Cerebellar cortex (tissue), 1 donor: Measurements from ENCODE around the gene TMEM121B.

ENCODE experiments used
- DNase-seq: peaks from one replicate; pipeline ENCODE4 v3.0.0-alpha.2; 2015; ENCODE audit warnings: low spot score

Gene TMEM121B

DNA sequence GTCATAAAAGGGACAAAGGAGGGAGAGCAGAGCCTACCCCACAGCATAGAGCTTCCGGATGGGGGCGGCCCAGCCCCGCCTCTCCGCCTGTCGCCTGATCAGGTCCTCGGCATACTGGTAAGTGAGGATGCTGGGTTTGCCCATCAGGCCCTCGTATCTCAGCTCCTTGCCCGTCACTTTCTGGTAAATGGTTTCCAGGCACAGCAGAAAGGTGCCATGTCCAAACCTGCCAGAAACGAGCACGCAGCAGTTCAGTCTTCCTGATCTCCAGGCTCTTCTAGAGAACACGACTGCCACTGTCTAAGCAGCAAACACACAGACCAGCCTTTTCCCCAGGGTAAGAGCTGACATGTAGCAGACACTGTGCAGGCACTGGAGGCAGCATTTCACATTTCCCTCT is 17.4 kb upstream of the TMEM121B start:
- DNase-seq = no peak

GRCh38 chr22:17137861-17138425 is 16.8 kb upstream of the TMEM121B start:
- no peak for DNase-seq

DNA sequence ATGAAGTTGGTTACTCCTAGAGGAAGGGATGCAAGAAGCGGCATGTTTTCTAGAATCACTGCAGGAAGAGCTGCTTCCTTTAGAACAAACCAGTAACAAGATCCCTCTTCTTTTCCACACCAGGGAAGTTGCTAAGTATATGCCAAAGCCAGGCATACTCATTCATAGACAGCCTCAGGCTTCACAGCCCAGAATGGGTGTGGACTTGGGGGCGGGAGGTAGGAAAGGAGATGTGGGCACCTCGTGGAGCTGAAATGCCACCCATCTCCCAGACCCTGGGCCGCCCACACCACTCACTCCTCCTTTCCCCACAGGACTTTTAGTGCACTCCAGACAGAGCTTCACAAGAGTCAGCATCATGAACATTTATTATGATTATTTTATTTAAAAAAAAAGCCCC is 16.0 kb upstream of the TMEM121B start:
- no peak for DNase-seq

- DNase-seq = no peak
Observed at GRCh38 chr22:17135153-17135760, 14.1 kb upstream of the TMEM121B start.

GRCh38 chr22:17133137-17133536 is 12.0 kb upstream of the TMEM121B start:
- DNase-seq = no peak

DNA sequence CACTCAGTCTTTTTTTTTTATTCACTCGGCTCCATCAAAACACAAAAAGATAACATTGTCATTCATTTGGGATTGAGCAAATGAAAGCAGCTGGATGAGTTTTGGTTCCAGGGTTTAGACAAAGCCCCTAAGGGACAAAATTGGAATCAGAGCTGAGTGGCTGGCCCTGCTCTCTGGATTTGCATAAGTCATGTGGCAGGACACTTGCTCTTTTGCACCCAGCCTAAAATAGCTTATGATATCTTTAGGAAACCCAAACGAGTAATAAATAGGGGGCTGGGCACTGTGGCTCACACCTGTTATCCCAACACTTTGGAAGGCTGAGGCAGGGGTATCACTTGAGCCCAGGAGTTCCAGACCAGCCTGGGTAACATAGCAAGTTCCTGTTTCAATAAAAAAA is 11.0 kb upstream of the TMEM121B start:
- no peak for DNase-seq

DNA sequence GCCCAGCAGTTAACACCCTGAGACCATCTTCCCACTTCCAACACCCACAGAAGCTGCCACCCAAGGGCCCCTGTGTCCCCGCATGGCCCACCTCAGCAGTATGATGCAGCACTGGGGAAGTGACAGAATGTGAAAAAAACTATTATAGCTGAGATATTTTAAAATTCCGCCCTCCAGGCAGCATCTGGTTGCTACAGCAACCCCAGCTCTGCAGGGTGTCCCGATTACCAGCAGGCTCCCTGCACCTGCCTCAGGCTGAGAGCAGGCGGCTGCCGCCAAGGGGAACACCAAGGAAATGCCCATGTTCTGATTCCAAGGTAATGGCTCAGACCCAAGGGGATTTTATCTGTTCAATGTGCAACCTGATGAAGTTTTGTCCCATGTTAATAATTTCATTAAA is 10.5 kb upstream of the TMEM121B start:
- no peak for DNase-seq

DNA sequence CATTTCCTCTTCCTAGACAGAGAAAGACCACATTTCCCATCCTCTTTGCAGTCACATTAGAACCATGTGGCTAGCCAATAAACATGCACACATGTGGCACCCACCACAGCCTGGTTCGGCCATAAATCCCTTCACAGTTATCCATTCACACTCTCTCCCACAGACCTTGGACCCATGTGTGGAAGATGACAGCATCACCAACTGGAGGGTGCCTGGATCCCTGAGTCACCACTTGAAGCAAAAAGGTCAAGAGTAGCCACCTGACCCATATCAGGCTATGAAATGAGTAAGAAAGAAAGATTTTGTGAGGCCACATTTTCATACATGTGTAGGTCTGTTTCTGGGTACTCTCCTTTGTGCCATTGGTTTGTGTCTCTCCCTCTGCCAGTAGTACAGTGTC is 9.0 kb upstream of the TMEM121B start:
- no peak for DNase-seq

- peak; percentile 10 for DNase-seq
Observed at GRCh38 chr22:17120711-17121232, 388 bp downstream of the TMEM121B start.

DNA sequence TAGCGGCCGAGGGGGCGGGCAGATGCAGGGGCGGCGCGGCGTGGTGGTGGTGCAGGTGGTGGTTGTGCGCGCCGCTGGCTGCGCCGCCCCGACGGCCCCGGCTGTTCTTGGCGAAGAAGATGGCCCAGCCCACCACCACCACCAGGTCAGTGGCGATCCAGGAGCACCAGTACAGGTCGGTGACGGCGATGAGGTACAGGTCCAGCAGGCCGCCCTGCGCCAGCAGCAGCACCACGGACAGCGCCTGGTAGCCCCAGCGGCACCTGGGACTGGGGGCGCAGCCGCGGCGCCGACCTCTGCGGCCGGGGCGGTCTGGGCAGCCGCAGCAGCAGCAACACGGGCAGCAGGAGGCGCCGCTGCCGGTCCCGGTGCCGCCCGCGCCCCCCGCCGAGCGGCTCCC is 879 bp downstream of the TMEM121B start:
- DNase-seq = no peak

- DNase-seq = peak; percentile 19
Observed at GRCh38 chr22:17119481-17120202, 1.5 kb downstream of the TMEM121B start.

GRCh38 chr22:17118342-17118741 is 2.8 kb downstream of the TMEM121B start:
- no peak for DNase-seq

GRCh38 chr22:17117890-17118289 is 3.3 kb downstream of the TMEM121B start:
- peak; percentile 15 for DNase-seq

DNA sequence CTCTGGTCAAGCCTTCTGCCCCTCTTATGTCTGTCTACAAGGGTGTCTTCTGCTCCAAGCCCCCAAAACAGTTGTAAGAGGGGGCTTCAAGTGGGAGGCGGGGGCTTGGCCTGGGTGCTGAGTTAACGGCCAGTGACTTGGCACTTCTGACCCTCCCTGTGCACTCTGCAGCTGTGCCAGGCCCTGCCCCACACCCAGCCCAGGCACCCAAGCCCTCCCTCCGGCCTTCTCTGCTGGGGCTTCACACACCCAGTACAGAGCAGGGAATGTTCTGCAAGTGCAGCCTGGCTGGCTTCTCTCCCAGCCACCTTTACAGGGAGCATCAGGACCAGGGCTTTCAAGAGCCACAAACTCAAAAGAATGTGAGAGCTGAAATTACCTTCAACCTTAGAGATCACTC is 3.8 kb downstream of the TMEM121B start:
- peak; percentile 20 for DNase-seq

DNA sequence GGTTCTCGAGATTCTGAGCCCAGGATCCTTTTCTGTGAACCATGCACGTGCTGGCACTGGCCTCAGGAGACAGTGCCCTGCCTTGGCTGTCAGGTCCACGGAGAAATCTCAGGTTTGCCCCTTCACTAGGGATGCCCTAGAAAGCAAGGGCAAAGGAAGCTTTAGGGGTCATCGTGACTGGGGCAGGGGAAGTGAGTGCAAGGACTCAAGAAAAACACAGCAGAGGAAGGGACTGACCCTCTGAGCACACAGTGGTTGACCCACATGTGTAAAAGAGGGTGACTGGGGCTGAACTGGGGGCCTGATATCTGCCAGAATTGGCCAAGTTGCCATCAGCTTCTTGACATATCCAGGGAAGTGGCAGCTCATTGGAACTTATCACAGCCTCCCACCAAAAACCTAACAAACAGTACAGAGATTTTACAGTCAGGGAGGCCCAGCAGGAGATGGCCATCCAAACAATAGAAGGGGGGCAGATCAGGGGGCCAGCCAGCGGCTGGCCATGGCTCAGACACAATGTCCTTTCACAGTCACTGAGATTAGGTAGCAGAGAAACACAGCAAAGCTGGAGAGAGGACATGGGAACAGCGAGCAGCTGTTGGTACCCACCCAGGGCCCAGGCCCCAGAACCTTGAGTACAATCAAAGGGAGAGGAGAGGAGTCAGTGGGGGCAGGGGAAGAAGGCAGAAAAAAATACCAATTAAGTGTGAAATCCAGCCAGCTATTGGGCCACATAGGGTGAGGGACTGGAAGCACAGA is 4.4 kb downstream of the TMEM121B start:
- DNase-seq = peak; percentile 13

- peak; percentile 34 for DNase-seq
Observed at GRCh38 chr22:17115945-17116565, 5.1 kb downstream of the TMEM121B start.

DNA sequence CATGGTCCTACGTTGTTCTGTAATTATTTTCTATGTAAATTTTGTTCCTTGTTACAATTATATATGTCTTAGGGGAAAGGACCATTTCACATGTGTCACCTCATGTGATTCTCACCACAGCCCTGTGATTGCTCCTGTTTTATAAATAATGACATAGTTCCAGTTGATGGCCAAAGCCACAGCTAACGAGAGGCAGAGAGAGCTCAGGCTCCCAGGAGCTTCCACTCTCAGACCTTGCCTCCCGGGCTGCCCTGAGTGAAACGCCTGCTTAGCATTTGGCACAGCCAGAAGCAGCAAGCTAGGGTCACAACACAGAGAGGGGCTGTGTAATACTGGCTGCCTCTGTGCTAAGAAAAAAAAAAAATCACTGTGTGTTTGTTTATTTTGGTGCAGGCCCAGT is 5.9 kb downstream of the TMEM121B start:
- DNase-seq = no peak

- no peak for DNase-seq
Observed at GRCh38 chr22:17114898-17115235, 6.3 kb downstream of the TMEM121B start.

DNA sequence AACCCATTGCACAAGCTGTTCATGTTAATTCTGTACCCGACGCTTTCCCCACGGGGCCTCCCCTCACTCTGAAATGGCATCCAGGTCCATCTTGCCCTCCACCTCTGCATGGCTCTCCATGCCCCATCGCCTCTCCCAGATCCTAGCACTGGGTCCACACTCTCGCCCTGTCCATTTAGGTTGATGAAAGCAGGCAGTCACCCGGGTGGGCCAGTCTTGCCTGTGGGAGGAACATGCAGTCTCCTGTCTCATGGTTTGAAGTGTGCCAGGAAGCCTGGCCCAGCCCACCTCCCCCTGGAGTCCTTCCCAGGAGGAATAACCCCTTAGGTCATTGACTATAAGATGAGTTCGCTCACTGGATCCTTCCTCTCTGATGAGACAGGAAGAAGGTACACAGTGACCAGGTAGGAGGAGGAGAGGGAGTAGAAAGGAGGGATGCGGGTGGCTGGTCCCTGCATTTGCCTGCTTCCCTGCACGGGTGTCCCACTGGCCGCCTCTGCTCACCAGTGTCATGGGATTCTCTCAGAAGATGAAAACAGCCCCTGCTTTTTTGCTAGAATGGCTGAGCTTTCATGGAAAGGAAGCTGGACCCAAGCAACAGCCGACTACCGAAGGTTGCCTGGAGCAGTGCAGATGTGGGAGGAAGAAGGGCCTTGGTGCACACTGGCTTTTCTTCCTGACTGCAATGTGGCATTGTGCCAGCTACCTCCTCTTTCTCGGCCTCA is 6.8 kb downstream of the TMEM121B start:
- DNase-seq = no peak

DNA sequence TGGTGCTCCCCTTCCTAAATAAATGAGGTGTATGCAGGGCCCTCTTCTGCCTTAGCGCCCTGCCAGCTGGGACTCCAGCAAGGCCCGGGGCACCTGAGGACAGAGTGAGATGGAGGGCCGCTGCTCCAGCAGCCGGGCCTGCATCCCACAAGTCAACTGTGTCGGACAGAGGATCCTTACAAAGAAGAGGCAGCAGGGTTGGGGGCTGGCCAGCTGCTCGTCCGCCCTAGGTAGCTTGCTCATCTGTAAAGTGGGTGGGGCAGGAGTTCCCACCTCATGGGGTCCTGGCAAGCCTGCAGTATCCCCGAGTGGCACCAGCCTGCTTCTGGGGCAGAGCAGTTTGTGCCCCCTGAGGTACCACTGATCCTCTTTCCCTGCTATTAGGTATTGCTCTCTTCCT is 7.6 kb downstream of the TMEM121B start:
- no peak for DNase-seq

DNA sequence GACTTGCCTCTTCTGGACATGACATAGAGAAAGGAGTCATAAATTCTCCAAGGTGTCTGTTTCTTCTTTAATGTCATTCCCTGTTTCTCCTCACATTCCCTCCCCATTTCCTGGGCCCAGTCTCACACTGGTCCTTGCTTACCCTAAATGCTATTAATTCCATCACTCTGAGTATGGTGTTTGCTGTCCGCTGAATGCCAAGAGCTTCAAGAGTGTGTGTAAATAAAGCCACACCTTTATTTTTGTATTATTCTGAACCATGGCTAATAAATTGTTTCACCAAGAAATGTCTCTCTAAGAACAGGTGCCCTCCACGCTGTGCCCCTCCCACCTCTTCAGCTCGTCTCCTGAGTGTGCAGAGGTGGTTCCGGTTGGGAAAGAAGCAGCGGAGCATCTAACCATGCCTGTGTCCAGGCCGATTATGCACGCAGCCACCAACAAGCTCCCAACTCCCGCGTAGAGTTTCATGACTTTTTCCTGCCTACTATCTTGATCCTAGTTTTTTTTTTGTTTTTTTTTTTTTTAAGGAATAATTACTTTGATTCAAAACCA is 8.6 kb downstream of the TMEM121B start:
- DNase-seq = no peak
